SK-N-SH treated with all-trans-retinoic acid at 6 μM for 48 hours (cell line): ENCODE measurements around the gene UQCR11.

ENCODE experiments used
- ATAC-seq: fragments of 200-7000 bp; cut with Tn5 transposase; 3 replicates; pipeline ENCODE4 v1.9.1; 2020; ENCODE audit warnings: mild to moderate bottlenecking, moderate library complexity
- BACH2 ChIP-seq: fragments of 250-450 bp; sonication (Bioruptor Pico); IDR thresholded peaks from 2 replicates; pipeline ENCODE4 v1.9.0; 2021; ENCODE audit warnings: mild to moderate bottlenecking, borderline replicate concordance
- CSDC2 ChIP-seq: fragments of 250-450 bp; sonication (Bioruptor Pico); IDR thresholded peaks from 2 replicates; pipeline ENCODE4 v1.5.0; 2020; ENCODE audit warnings: mild to moderate bottlenecking, moderate library complexity
- CSRNP3 ChIP-seq: fragments of 250-450 bp; sonication (Bioruptor Pico); IDR thresholded peaks from 2 replicates; pipeline ENCODE4 v1.5.1; 2021; ENCODE audit warnings: mild to moderate bottlenecking, moderate library complexity
- ESRRG ChIP-seq: fragments of 250-450 bp; sonication (Bioruptor Pico); IDR thresholded peaks from 2 replicates; pipeline ENCODE4 v1.6.1; 2021; ENCODE audit warnings: mild to moderate bottlenecking
- GLIS3 ChIP-seq: fragments of 250-450 bp; sonication (Bioruptor Pico); IDR thresholded peaks from 2 replicates; pipeline ENCODE4 v1.5.0; 2020; ENCODE audit warnings: mild to moderate bottlenecking, moderate library complexity
- ISL1 ChIP-seq: fragments of 250-450 bp; sonication (Bioruptor Pico); IDR thresholded peaks from 2 replicates; pipeline ENCODE4 v2.1.2; 2022; ENCODE audit warnings: mild to moderate bottlenecking, moderate library complexity
- PATZ1 ChIP-seq: fragments of 250-450 bp; sonication (Bioruptor Pico); IDR thresholded peaks from 2 replicates; pipeline ENCODE4 v1.8.0; 2020; ENCODE audit warnings: mild to moderate bottlenecking, moderate library complexity, borderline replicate concordance
- PPARA ChIP-seq: fragments of 250-450 bp; sonication (Bioruptor Pico); IDR thresholded peaks from 2 replicates; pipeline ENCODE4 v1.5.0; 2020; ENCODE audit warnings: mild to moderate bottlenecking, borderline replicate concordance
- RARB ChIP-seq: fragments of 250-450 bp; sonication (Bioruptor Pico); IDR thresholded peaks from 2 replicates; pipeline ENCODE4 v1.8.0; 2021; ENCODE audit warnings: mild to moderate bottlenecking, moderate library complexity
- SNAI2 ChIP-seq: fragments of 250-450 bp; sonication (Bioruptor Pico); IDR thresholded peaks from 2 replicates; pipeline ENCODE4 v1.5.0; 2020; ENCODE audit warnings: mild to moderate bottlenecking, moderate library complexity
- TCF4 ChIP-seq: fragments of 250-450 bp; sonication (Bioruptor Pico); IDR thresholded peaks from 2 replicates; pipeline ENCODE4 v1.8.0; 2021; ENCODE audit warnings: mild to moderate bottlenecking, moderate library complexity, borderline replicate concordance
- TOX ChIP-seq: fragments of 250-450 bp; sonication (Bioruptor Pico); IDR thresholded peaks from 2 replicates; pipeline ENCODE4 v1.8.0; 2021; ENCODE audit warnings: mild to moderate bottlenecking, moderate library complexity, borderline replicate concordance
- TSHZ2 ChIP-seq: fragments of 250-450 bp; sonication (Bioruptor Pico); IDR thresholded peaks from 2 replicates; pipeline ENCODE4 v1.5.0; 2020; ENCODE audit warnings: mild to moderate bottlenecking, moderate library complexity
- ZC3H10 ChIP-seq: fragments of 250-450 bp; sonication (Bioruptor Pico); IDR thresholded peaks from 2 replicates; pipeline ENCODE4 v1.5.1; 2021; ENCODE audit warnings: mild to moderate bottlenecking, moderate library complexity
- ZFP3 ChIP-seq: fragments of 250-450 bp; sonication (Bioruptor Pico); IDR thresholded peaks from 2 replicates; pipeline ENCODE4 v1.5.0; 2020; ENCODE audit warnings: mild to moderate bottlenecking, moderate library complexity
- ZNF565 ChIP-seq: fragments of 450-650 bp; formaldehyde crosslinking; conservative IDR thresholded peaks from 2 replicates; pipeline ENCODE4 v1.5.0; 2020; ENCODE audit warnings: low read depth, mild to moderate bottlenecking, moderate library complexity
- ZNF70 ChIP-seq: fragments of 450-650 bp; formaldehyde crosslinking; IDR thresholded peaks from 2 replicates; pipeline ENCODE4 v1.5.0; 2020; ENCODE audit warnings: mild to moderate bottlenecking, moderate library complexity
- ZNF8 ChIP-seq: fragments of 450-650 bp; formaldehyde crosslinking; IDR thresholded peaks from 2 replicates; pipeline ENCODE4 v1.5.0; 2020; ENCODE audit warnings: mild to moderate bottlenecking, moderate library complexity
- TF ChIP-seq, protein P1 (sequence below): fragments of 250-450 bp; sonication (Bioruptor Pico); IDR thresholded peaks from 2 replicates; pipeline ENCODE4 v1.5.1; 2020; ENCODE audit warnings: low read depth, mild to moderate bottlenecking, moderate library complexity
- TF ChIP-seq, protein P2 (sequence below): fragments of 250-450 bp; sonication (Bioruptor Pico); IDR thresholded peaks from 2 replicates; pipeline ENCODE4 v1.8.0; 2021; ENCODE audit warnings: low read depth, mild to moderate bottlenecking, moderate library complexity, borderline replicate concordance

The UQCR11 gene

DNA sequence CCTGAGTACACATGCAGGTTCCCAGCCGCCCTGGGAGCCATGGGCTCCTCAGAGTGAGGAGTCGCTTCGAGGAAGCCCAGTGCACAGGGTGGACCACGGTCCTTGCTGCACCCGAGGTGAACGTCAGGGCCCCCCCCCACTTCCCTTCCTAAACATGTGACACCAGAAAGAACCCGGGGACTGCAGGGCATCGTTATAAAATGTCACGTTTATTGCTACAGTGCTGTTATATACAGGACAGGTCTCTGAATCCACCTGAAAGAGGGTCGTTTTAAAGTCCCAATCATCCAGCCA is 3.8 kb upstream of the UQCR11 start:
- ATAC-seq, result no peak
- no peak for TF ChIP-seq ZNF565
- no peak for TF ChIP-seq TOX (CRISPR knock-in tag)
- TF ChIP-seq PPARA, result no peak
- TF ChIP-seq ZFP3 (CRISPR knock-in tag), result no peak
- TF ChIP-seq ZNF8, result no peak
- TF ChIP-seq RARB (CRISPR knock-in tag), result no peak
- TF ChIP-seq ZC3H10 (CRISPR knock-in tag), result no peak
- no peak for TF ChIP-seq PATZ1 (CRISPR knock-in tag)
- TF ChIP-seq ESRRG (CRISPR knock-in tag), result no peak
- TF ChIP-seq CSRNP3, result no peak

GRCh38 chr19:1608359-1609102 is 3.3 kb upstream of the UQCR11 start:
- TF ChIP-seq, protein P1, sequence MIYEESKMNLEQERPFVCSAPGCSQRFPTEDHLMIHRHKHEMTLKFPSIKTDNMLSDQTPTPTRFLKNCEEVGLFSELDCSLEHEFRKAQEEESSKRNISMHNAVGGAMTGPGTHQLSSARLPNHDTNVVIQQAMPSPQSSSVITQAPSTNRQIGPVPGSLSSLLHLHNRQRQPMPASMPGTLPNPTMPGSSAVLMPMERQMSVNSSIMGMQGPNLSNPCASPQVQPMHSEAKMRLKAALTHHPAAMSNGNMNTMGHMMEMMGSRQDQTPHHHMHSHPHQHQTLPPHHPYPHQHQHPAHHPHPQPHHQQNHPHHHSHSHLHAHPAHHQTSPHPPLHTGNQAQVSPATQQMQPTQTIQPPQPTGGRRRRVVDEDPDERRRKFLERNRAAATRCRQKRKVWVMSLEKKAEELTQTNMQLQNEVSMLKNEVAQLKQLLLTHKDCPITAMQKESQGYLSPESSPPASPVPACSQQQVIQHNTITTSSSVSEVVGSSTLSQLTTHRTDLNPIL (CRISPR knock-in tag), result no peak
- TF ChIP-seq BACH2 (no peak), ZC3H10 (CRISPR knock-in tag) (no peak), CSRNP3 (no peak), PPARA (no peak), TCF4 (CRISPR knock-in tag) (no peak), RARB (CRISPR knock-in tag) (no peak), ZNF565 (no peak), ESRRG (CRISPR knock-in tag) (no peak), SNAI2 (CRISPR knock-in tag) (no peak), TOX (CRISPR knock-in tag) (no peak), GLIS3 (CRISPR knock-in tag) (no peak), ISL1 (CRISPR knock-in tag) (no peak), ZNF70 (CRISPR knock-in tag) (no peak), ZNF8 (no peak), ZFP3 (CRISPR knock-in tag) (no peak)
- TF ChIP-seq, protein P2, sequence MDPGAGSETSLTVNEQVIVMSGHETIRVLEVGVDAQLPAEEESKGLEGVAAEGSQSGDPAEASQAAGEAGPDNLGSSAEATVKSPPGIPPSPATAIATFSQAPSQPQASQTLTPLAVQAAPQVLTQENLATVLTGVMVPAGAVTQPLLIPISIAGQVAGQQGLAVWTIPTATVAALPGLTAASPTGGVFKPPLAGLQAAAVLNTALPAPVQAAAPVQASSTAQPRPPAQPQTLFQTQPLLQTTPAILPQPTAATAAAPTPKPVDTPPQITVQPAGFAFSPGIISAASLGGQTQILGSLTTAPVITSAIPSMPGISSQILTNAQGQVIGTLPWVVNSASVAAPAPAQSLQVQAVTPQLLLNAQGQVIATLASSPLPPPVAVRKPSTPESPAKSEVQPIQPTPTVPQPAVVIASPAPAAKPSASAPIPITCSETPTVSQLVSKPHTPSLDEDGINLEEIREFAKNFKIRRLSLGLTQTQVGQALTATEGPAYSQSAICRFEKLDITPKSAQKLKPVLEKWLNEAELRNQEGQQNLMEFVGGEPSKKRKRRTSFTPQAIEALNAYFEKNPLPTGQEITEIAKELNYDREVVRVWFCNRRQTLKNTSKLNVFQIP (CRISPR knock-in tag), result no peak
- ATAC-seq, result no peak

- TF ChIP-seq ZNF8 (no peak), GLIS3 (CRISPR knock-in tag) (no peak), CSDC2 (CRISPR knock-in tag) (0 out of 2 replicates have a peak, but pooled peaks have one; percentile 43), ZC3H10 (CRISPR knock-in tag) (no peak), TSHZ2 (CRISPR knock-in tag) (no peak)
- ATAC-seq, result peak; percentile 3; the same call in 2 of the 3 replicates
Observed at GRCh38 chr19:1606138-1606651, 933 bp upstream of the UQCR11 start.
